GM18508 (cell line): Measurements from ENCODE around the gene GRHL1.

ENCODE experiments used
- ATAC-seq: cut with Tn5 transposase; IDR thresholded peaks from one replicate; pipeline ENCODE4 v1.9.1; 2021; ENCODE audit warnings: moderate number of reproducible peaks; ENCODE audit not compliant: insufficient read depth, unreplicated experiment

The GRHL1 gene

GRCh38 chr2:9991829-9992273 lies 40.4 kb downstream of the GRHL1 start:
- no peak for ATAC-seq

GRCh38 chr2:9992427-9993187 lies 41.1 kb downstream of the GRHL1 start:
- ATAC-seq = no peak

GRCh38 chr2:9993488-9994165 lies 42.1 kb downstream of the GRHL1 start:
- no peak for ATAC-seq

- no peak for ATAC-seq
Measured at GRCh38 chr2:9994462-9994861, 43.0 kb downstream of the GRHL1 start.

GRCh38 chr2:9995059-9995458 lies 43.6 kb downstream of the GRHL1 start:
- ATAC-seq = no peak

GRCh38 chr2:9996321-9996720 lies 44.8 kb downstream of the GRHL1 start:
- no peak for ATAC-seq

- no peak for ATAC-seq
Measured at GRCh38 chr2:9997936-9998335, 46.4 kb downstream of the GRHL1 start.

- no peak for ATAC-seq
Measured at GRCh38 chr2:9998916-9999654, 47.6 kb downstream of the GRHL1 start.

- ATAC-seq = no peak
Measured at GRCh38 chr2:9999693-10000092, 48.2 kb downstream of the GRHL1 start.

GRCh38 chr2:10000541-10000940 lies 49.0 kb downstream of the GRHL1 start:
- no peak for ATAC-seq

GRCh38 chr2:10001586-10001985 lies 50.1 kb downstream of the GRHL1 start:
- no peak for ATAC-seq

GRCh38 chr2:10002109-10002508 lies 50.6 kb downstream of the GRHL1 start:
- no peak for ATAC-seq

GRCh38 chr2:10002681-10003080 lies 51.2 kb downstream of the GRHL1 start:
- no peak for ATAC-seq

GRCh38 chr2:10003206-10004125 lies 52.0 kb downstream of the GRHL1 start:
- ATAC-seq = no peak

GRCh38 chr2:10004401-10004800 lies 52.9 kb downstream of the GRHL1 start:
- ATAC-seq = no peak

- no peak for ATAC-seq
Measured at GRCh38 chr2:10004836-10005235, 53.3 kb downstream of the GRHL1 start.

GRCh38 chr2:10005461-10006235 lies 54.2 kb downstream of the GRHL1 start:
- no peak for ATAC-seq

- no peak for ATAC-seq
Measured at GRCh38 chr2:10006236-10007161, 55.0 kb downstream of the GRHL1 start.
